ENCODE data around the gene OR52E2.
"Not testable (repeated sequence)": the region's sequence is repeated elsewhere in the genome, so short reads cannot be mapped to it uniquely, and the experiment has no call there.

Gene OR52E2

GRCh38 chr11:5059391-5059790 lies at the start of gene OR52E2:
Gene OR52E2 (minus strand): TSS chr11:5059627. CDS start chr11:5059627, 0 bp downstream.
- no peak for DNase-seq (ENCODE audit: low read depth in 1 of 2, low spot score in 1 of 2)

GRCh38 chr11:5107285-5107684 lies 47.9 kb upstream of the OR52E2 start:
- DNase-seq (ENCODE audit: low read depth in 1 of 2, low spot score in 1 of 2), result no peak

GRCh38 chr11:5103066-5103465 lies 43.6 kb upstream of the OR52E2 start:
- DNase-seq (ENCODE audit: low read depth in 1 of 2, low spot score in 1 of 2), result no peak

- DNase-seq (ENCODE audit: low read depth in 1 of 2, low spot score in 1 of 2), result no peak
Measured at GRCh38 chr11:5102246-5102645, 42.8 kb upstream of the OR52E2 start.

GRCh38 chr11:5096011-5096410 lies 36.6 kb upstream of the OR52E2 start:
- DNase-seq (ENCODE audit: low read depth in 1 of 2, low spot score in 1 of 2), result no peak

GRCh38 chr11:5092821-5093585 lies 33.6 kb upstream of the OR52E2 start:
- no peak for DNase-seq (ENCODE audit: low read depth in 1 of 2, low spot score in 1 of 2)

- DNase-seq (ENCODE audit: low read depth in 1 of 2, low spot score in 1 of 2), result no peak
Measured at GRCh38 chr11:5090668-5091067, 31.2 kb upstream of the OR52E2 start.

GRCh38 chr11:5088556-5088955 lies 29.1 kb upstream of the OR52E2 start:
- DNase-seq (ENCODE audit: low read depth in 1 of 2, low spot score in 1 of 2), result no peak

- no peak for DNase-seq (ENCODE audit: low read depth in 1 of 2, low spot score in 1 of 2)
Measured at GRCh38 chr11:5083602-5084001, 24.2 kb upstream of the OR52E2 start.

GRCh38 chr11:5081405-5081804 lies 22.0 kb upstream of the OR52E2 start:
- no peak for DNase-seq (ENCODE audit: low read depth in 1 of 2, low spot score in 1 of 2)

GRCh38 chr11:5071799-5072198 lies 12.4 kb upstream of the OR52E2 start:
- no peak for DNase-seq (ENCODE audit: low read depth in 1 of 2, low spot score in 1 of 2)

GRCh38 chr11:5069272-5069671 lies 9.8 kb upstream of the OR52E2 start, which contains the start of gene OR52E1:
Gene OR52E1 (plus strand): TSS chr11:5069572.
- DNase-seq (ENCODE audit: low read depth in 1 of 2, low spot score in 1 of 2), result no peak

- no peak for DNase-seq (ENCODE audit: low read depth in 1 of 2, low spot score in 1 of 2)
Measured at GRCh38 chr11:5065027-5065426, 5.6 kb upstream of the OR52E2 start.

- DNase-seq (ENCODE audit: low read depth in 1 of 2, low spot score in 1 of 2), result not testable (repeated sequence)
Measured at GRCh38 chr11:5058679-5059078, 748 bp downstream of the OR52E2 start.

- DNase-seq (ENCODE audit: low read depth in 1 of 2, low spot score in 1 of 2), result no peak
Measured at GRCh38 chr11:5046754-5047330, 12.6 kb downstream of the OR52E2 start.

- DNase-seq (ENCODE audit: low read depth in 1 of 2, low spot score in 1 of 2), result no peak
Measured at GRCh38 chr11:5046226-5046625, 13.2 kb downstream of the OR52E2 start, which contains the start of gene OR52J3. Gene OR52J3 (plus strand): TSS chr11:5046526. CDS start chr11:5046526, 0 bp downstream.

GRCh38 chr11:5043380-5043779 lies 16.0 kb downstream of the OR52E2 start:
- no peak for DNase-seq (ENCODE audit: low read depth in 1 of 2, low spot score in 1 of 2)

- DNase-seq (ENCODE audit: low read depth in 1 of 2, low spot score in 1 of 2), result no peak
Measured at GRCh38 chr11:5042091-5042490, 17.3 kb downstream of the OR52E2 start.

GRCh38 chr11:5040876-5041275 lies 18.6 kb downstream of the OR52E2 start:
- DNase-seq (ENCODE audit: low read depth in 1 of 2, low spot score in 1 of 2), result no peak

- no peak for DNase-seq (ENCODE audit: low read depth in 1 of 2, low spot score in 1 of 2)
Measured at GRCh38 chr11:5038341-5038740, 21.1 kb downstream of the OR52E2 start.

- DNase-seq (ENCODE audit: low read depth in 1 of 2, low spot score in 1 of 2), result no peak
Measured at GRCh38 chr11:5037926-5038325, 21.5 kb downstream of the OR52E2 start.

- no peak for DNase-seq (ENCODE audit: low read depth in 1 of 2, low spot score in 1 of 2)
Measured at GRCh38 chr11:5036669-5037068, 22.8 kb downstream of the OR52E2 start.

- DNase-seq (ENCODE audit: low read depth in 1 of 2, low spot score in 1 of 2), result no peak
Measured at GRCh38 chr11:5021996-5022395, 37.4 kb downstream of the OR52E2 start.

Data from stimulated activated CD4-positive, alpha-beta T cell treated with anti-CD3 and anti-CD28 coated beads, Interleukin-15, amount 100 ng/mL, for 1 hour (primary cell).